ENCODE results near the gene CDK5RAP1.

GRCh38 chr20:33349493-33349892 lies 51.8 kb downstream of the CDK5RAP1 start:
- TF ChIP-seq CTCF (conservative IDR thresholded peaks at IDR 0.05; ENCODE audit: low read length) (no peak), EZH2phosphoT487 (IDR thresholded peaks at IDR 0.05; ENCODE audit: borderline replicate concordance, low read depth, low read length) (no peak)
